Keratinocyte (primary cell): Measurements from ENCODE around the gene KLRC4.
"Not testable (repeated sequence)": the region's sequence is repeated elsewhere in the genome, so short reads cannot be mapped to it uniquely, and the experiment has no call there.

ENCODE experiments used
- CTCF ChIP-seq, 3 experiments: IDR thresholded peaks in 1 of 3; conservative IDR thresholded peaks in 1 of 3; optimal IDR thresholded peaks in 1 of 3; 2 replicates in 2 of 3; 3 replicates in 1 of 3; pipeline versions ENCODE3 to v1.5.1; 2011; ENCODE audit warnings: low read length in 3 of 3, mild to moderate bottlenecking in 3 of 3, moderate library complexity in 2 of 3, control low read depth in 1 of 3, inconsistent platforms in 1 of 3; ENCODE audit not compliant: insufficient read depth in 2 of 3; ENCODE audit errors: extremely low read depth in 1 of 3
- EZH2 ChIP-seq: IDR thresholded peaks from one replicate; pipeline ENCODE4 v1.6.1; 2012; ENCODE audit warnings: inconsistent platforms, mild to moderate bottlenecking, low read length, moderate library complexity

- not testable (repeated sequence) for TF ChIP-seq CTCF (optimal IDR thresholded peaks at IDR 0.05 in 1 of 3, IDR thresholded peaks at IDR 0.05 in 1 of 3, conservative IDR thresholded peaks at IDR 0.05 in 1 of 3; ENCODE audit: extremely low read depth in 1 of 3, insufficient read depth in 2 of 3, low read length in 3 of 3); EZH2
These were observed 26.3 kb upstream of the KLRC4 start, which contains the start of gene KLRC2 for GRCh38 chr12:10435816-10436215.
